Activated CD8-positive, alpha-beta memory T cell treated with anti-CD3 and anti-CD28 coated beads, Interleukin-2, amount 10 ng/mL, durations not matched to agents 7 days and 5 days (primary cell): ENCODE results near the gene PAWR. TPM values are rescaled to one million over a fixed set of nuclear protein-coding genes. Genes with fewer than 3 reads are reported as not detected.

Experiments used
- ATAC-seq: fragments of 150-1000 bp; cut with Tn5 transposase; one replicate; pipeline ENCODE4 v1.10.0; 2021; ENCODE audit warnings: moderate library complexity
- CTCF ChIA-PET: fragments of 350-600 bp; sonication (Branson Sonifier 250); formaldehyde crosslinking; loops from one replicate; lab custom pipeline; 2021; ENCODE audit warnings: antibody characterized with exemption; lab: Charles Lee
- DNase-seq: peaks from one replicate; pipeline ENCODE4 v3.0.0-alpha.2; 2020
- H3K27ac Mint-ChIP-seq: one replicate; pipeline ENCODE4 v1.8.0; 2021; ENCODE audit warnings: mild to moderate bottlenecking, mixed read lengths
- H3K27me3 Mint-ChIP-seq: one replicate; pipeline ENCODE4 v1.8.0; 2021; ENCODE audit warnings: mixed read lengths
- H3K36me3 Mint-ChIP-seq: one replicate; pipeline ENCODE4 v1.8.0; 2021; ENCODE audit warnings: mild to moderate bottlenecking, mixed read lengths
- H3K4me1 Mint-ChIP-seq: one replicate; pipeline ENCODE4 v1.8.0; 2021; ENCODE audit warnings: mixed read lengths
- H3K4me3 Mint-ChIP-seq: one replicate; pipeline ENCODE4 v1.8.0; 2021; ENCODE audit warnings: mild to moderate bottlenecking, moderate library complexity, mixed read lengths
- H3K9me3 Mint-ChIP-seq: one replicate; pipeline ENCODE4 v1.8.0; 2022; ENCODE audit warnings: low read depth, mixed read lengths
- total RNA-seq, 2 experiments: library from RNA; stranded (reverse); gene quantifications; one replicate each; pipeline ENCODE4 v1.2.3, GENCODE V29; 2021

The PAWR gene, protein sequence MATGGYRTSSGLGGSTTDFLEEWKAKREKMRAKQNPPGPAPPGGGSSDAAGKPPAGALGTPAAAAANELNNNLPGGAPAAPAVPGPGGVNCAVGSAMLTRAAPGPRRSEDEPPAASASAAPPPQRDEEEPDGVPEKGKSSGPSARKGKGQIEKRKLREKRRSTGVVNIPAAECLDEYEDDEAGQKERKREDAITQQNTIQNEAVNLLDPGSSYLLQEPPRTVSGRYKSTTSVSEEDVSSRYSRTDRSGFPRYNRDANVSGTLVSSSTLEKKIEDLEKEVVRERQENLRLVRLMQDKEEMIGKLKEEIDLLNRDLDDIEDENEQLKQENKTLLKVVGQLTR
- 1 to 10 TPM; 3.0 to 5.2 TPM for total RNA-seq

DNA sequence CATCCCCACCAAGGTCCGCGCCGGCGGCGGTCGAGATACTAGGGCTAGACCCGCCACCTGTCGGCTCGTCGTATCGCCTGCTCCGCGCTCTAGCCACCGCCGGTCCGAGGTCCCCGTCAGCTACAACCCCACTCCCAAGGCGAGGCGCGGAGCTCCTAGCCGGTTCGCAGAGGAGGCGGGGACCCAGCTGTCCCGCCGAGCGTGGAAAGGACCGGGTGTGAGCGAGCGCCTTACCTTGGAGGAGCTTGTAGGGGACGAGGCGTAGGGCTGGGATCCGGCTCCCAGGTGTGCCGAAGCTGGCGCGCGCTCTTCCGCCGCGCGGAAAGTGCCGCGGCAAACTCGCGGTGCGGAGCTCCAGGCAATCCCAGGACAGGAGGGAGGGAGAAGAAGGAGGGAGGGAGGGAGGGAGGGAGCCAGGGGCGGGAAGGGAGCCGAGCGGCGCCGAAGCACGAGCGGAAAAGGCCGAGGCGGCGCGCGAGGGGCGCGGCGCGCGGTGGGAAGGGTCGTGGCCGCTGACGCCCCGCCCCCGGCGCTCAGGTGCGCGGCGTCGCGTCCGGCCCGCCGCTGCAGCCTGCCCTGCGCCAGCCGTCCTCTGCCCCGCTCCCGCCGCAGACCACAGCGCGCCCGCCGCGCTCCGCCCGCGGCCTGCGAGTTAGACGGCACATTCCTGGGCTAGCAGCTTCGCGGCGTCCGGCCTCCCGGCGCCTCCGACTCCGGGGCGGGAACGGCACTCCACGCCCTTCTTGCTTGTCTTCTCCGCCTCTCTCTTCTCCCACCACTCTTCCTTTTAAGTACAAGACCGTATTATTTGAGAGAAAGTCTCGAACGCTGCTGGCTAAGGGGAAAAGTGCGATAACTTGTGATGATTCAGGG lies at the start of gene PAWR:
Gene PAWR (minus strand): TSS at position 327 of the 873 bp plus-strand sequence. CDS start 720 bp downstream, outside the sequence.
- no peaks in the 10 kb centered on the region for H3K9me3 Mint-ChIP-seq
- H3K4me3 Mint-ChIP-seq = peak within 1 kb of the TSS; percentile 65
- peaks cover 10% of the 10 kb centered on the region for H3K4me1 Mint-ChIP-seq
- DNase-seq = peak; percentile 44
- ATAC-seq = peak; percentile 57
- H3K36me3 Mint-ChIP-seq = peaks cover 2% of the 10 kb centered on the region
- CTCF ChIA-PET = interaction anchor here (0.5 kb wide), 1 partner anchor 47 kb away, joined by 3 read pairs; no protein-coding TSS in a partner anchor
- no peak within 1 kb of the TSS for H3K27ac Mint-ChIP-seq
- peaks cover 64% of the 10 kb centered on the region for H3K27me3 Mint-ChIP-seq

DNA sequence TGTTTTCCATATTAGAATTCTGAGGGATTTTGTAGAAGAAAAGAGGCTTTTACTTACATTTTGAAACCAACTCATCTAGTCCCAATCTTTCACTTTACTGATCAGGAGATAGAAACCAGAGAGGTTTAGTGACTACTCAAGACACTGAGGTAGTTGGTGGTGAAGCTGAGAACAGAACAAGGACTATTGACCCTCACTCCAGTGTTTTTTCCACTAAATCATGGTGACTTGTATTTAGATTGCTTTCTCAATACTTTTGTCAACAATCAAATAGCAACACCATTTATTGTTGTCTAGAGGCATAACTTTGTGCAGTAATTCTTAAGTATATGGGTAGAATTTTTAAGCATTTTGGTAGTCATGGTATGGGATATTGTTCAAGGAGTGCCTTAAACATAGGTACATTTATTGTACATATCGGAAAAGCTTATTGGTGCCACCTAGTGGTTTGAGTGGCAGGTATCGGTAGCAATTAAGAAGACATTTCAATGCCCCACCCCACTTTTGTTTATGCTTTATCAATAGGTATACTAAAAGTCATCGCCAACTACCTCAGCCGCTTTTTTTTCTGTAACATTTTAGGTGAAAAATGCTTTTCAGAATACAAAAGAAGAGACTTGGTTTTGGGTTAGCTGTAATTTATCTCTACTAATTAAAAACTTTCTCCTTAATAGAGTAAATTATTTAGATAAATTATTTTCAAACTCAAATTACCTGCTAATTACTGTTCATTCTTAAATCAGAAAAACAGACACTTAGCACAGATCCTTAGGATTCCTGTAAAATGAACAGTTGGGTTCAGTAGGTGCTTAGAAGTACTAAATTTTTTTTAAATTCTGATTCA lies 47.3 kb upstream of the PAWR start:
- H3K27ac Mint-ChIP-seq = no peak overlapping the region

DNA sequence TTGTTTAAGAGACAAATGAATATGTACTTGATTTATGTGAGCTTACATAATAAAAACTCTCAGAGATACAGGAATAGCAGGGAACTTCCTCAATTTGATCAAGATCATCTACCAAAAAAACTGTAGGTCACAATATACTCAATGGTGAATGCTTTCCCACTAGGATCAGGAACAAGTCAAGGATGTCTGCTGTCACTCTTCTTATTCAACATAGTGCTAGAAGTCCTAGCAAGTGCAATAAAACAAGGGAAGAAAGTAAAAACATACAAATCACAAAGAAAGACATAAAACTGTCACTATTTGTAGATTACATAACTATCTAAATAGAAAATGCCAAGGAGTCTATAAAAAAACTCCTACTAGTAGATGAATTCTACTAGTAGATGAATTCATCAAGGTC lies 41.9 kb upstream of the PAWR start:
- H3K4me1 Mint-ChIP-seq = no peaks in the 10 kb centered on the region
- CTCF ChIA-PET = no interaction called here
- no peak overlapping the region for H3K27ac Mint-ChIP-seq
- no peak overlapping the region for H3K4me3 Mint-ChIP-seq
- DNase-seq (no peak), ATAC-seq (no peak)
- peaks cover 20% of the 10 kb centered on the region for H3K27me3 Mint-ChIP-seq
- H3K9me3 Mint-ChIP-seq = no peaks in the 10 kb centered on the region
- no peaks in the 10 kb centered on the region for H3K36me3 Mint-ChIP-seq

More for the DNA sequence above, 47.3 kb upstream of the PAWR start:
- ATAC-seq (peak; percentile 61), DNase-seq (peak; percentile 43)
- CTCF ChIA-PET = interaction anchor here (0.7 to 1.3 kb wide), 3 partner anchors 10 to 189 kb away, joined by 3 read pairs; partner anchors contain the start of gene PAWR
- Mint-ChIP-seq H3K4me1 (no peaks in the 10 kb centered on the region), H3K36me3 (no peaks in the 10 kb centered on the region), H3K4me3 (no peak overlapping the region), H3K9me3 (no peaks in the 10 kb centered on the region), H3K27me3 (peaks cover 10% of the 10 kb centered on the region)

DNA sequence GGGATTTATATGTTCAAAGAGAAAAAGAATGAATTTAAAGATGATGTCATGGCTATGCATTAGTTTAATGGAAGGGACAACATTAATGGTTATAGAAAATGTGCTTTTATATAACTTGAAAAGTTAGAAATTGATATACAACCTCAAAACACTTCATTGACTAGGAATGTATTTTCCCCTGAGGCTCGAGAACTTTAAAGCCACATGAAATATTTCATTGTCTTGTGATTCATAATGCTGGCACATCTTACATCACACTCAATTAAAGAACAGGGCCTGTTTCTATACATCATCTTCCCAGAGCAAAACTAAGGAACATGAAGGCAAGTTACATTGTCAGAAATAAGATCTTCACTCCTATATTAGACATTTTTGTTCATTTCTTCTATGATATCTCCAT lies 35.2 kb upstream of the PAWR start:
- H3K27ac Mint-ChIP-seq = no peak overlapping the region
- no peaks in the 10 kb centered on the region for H3K36me3 Mint-ChIP-seq
- no peak for DNase-seq
- CTCF ChIA-PET = no interaction called here
- ATAC-seq = no peak
- peaks cover 2% of the 10 kb centered on the region for H3K9me3 Mint-ChIP-seq
- no peaks in the 10 kb centered on the region for H3K4me1 Mint-ChIP-seq
- H3K4me3 Mint-ChIP-seq = no peak overlapping the region
- peaks cover 18% of the 10 kb centered on the region for H3K27me3 Mint-ChIP-seq

DNA sequence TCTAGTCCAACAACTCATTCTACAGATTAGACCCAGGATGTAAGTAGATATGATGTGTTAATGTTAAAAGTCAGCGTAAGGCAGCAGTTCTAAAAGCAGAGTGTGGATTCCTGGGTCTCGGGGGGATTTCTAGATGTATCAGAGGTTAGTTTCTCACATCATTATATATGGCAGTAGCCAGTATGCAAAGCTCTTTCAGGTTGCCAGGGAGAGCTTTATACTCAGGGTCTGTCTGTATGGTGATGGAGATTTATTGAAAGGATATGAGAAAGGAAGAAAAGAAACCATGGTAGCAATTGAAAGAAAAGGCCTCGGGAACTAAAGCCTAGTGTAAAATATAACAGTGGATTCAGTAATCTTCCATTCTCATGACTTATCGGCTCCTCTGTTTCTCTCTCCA lies 26.2 kb upstream of the PAWR start:
- no peaks in the 10 kb centered on the region for H3K27me3 Mint-ChIP-seq
- CTCF ChIA-PET = no interaction called here
- DNase-seq = no peak
- no peak for ATAC-seq
- H3K36me3 Mint-ChIP-seq = no peaks in the 10 kb centered on the region
- H3K4me3 Mint-ChIP-seq = no peak overlapping the region
- H3K27ac Mint-ChIP-seq = no peak overlapping the region
- no peaks in the 10 kb centered on the region for H3K4me1 Mint-ChIP-seq
- no peaks in the 10 kb centered on the region for H3K9me3 Mint-ChIP-seq

DNA sequence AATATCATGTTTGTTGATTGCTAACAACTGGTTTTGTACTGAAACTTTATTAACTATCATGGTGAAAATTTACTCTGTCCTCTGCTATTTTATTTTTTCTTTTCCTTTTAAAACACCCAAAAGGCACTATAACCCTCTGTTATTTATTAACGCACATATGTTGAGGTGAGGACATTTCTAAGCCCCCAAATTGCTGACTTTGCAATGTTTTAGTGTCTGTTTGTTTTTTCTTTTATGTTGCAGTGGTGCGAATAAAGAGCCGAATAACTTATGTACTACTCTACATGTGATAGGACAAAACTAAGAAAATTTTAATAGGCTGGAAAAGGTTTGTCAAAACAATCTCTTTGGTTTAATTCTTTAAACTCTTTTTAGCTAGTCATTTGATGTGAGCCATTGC lies 24.5 kb upstream of the PAWR start:
- Mint-ChIP-seq H3K4me1 (no peaks in the 10 kb centered on the region), H3K4me3 (no peak overlapping the region), H3K27me3 (no peaks in the 10 kb centered on the region), H3K36me3 (no peaks in the 10 kb centered on the region), H3K9me3 (no peaks in the 10 kb centered on the region), H3K27ac (no peak overlapping the region)
- ATAC-seq = no peak
- no peak for DNase-seq
- CTCF ChIA-PET = no interaction called here

DNA sequence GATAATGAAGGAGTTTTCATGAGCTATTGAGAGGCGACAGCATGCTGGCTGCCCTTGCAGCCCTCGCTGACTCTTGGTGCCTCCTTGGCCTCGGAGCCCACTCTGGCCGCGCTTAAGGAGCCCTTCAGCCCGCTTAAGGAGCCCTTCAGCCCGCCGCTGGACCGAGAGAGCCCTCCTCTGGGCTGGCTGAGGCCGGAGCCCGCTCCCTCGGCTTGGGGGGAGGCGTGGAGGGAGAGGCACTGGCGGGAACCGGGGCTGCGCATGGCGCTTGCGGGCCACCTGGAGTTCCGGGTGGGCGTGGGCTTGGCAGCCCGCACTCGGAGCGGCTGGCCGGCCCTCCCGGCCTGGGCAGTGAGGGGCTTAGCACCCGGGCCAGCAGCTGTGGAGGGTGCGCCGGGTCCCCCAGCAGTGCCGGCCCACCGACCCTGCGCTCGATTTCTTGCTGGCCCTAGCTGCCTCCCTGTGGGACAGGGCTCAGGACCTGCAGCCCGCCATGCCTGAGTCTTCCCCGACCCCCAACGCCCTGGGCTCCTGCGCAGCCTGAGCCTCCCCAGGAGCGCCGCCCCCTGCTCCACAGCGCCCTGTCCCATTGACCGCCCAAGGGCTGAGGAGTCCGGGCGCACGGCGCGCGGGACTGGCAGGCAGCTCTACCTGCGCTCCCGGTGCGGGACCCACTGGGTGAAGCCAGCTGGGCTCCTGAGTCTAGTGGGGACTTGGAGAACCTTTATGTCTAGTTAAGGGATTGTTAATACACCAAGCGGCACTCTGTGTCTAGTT lies 20.1 kb upstream of the PAWR start:
- H3K27me3 Mint-ChIP-seq = peaks cover 7% of the 10 kb centered on the region
- no peak overlapping the region for H3K27ac Mint-ChIP-seq
- no peaks in the 10 kb centered on the region for H3K36me3 Mint-ChIP-seq
- DNase-seq (no peak), ATAC-seq (no peak)
- H3K9me3 Mint-ChIP-seq = no peaks in the 10 kb centered on the region
- no peaks in the 10 kb centered on the region for H3K4me1 Mint-ChIP-seq
- H3K4me3 Mint-ChIP-seq = no peak overlapping the region
- CTCF ChIA-PET = interaction anchor here (0.6 kb wide), 1 partner anchor 38 kb away, joined by 3 read pairs; no protein-coding TSS in a partner anchor

DNA sequence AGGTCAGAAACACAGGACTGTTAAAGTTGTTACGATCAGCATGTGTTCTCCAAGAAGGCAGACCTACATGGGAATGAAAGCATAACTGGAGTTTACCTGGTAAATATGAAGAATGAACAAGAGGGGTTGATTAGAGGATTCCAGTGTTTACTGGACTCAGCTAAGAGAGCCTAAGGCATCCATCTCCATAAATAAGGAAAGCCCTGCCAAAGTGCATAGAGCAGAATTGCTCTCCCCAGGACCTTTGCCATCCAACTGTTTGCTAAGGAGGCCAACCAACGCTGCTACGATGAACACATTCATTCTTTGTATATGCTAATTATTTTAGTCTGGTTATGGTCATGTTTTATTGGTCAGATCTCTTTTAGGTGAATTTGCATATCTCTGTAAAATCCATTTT lies 17.1 kb upstream of the PAWR start:
- CTCF ChIA-PET = no interaction called here
- H3K27me3 Mint-ChIP-seq = peaks cover 9% of the 10 kb centered on the region
- no peak for ATAC-seq

DNA sequence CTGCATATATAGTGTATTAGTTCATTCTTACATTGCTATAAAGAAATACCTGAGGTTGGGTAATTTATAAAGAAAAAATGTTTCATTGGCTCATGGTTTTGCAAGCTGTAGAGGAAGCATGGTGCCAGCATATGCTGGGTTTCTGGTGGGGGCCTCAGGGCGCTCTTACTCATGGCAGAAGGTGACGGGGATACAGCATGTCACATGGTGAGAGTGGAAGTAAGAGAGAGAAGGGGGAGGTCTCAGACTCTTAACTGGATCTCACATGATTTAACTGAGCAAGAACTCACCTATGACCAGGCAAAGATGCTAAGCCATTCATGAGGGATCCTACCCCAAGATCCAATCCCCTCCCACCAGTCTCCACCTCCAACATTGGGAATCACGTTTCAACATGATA lies 15.9 kb upstream of the PAWR start:
- no peak for DNase-seq
- Mint-ChIP-seq H3K4me3 (no peak overlapping the region), H3K4me1 (no peaks in the 10 kb centered on the region), H3K27me3 (peaks cover 9% of the 10 kb centered on the region), H3K9me3 (no peaks in the 10 kb centered on the region), H3K36me3 (no peaks in the 10 kb centered on the region), H3K27ac (no peak overlapping the region)
- ATAC-seq = no peak
- CTCF ChIA-PET = no interaction called here

More for the DNA sequence above, 17.1 kb upstream of the PAWR start:
- no peaks in the 10 kb centered on the region for H3K36me3 Mint-ChIP-seq
- no peak overlapping the region for H3K4me3 Mint-ChIP-seq
- no peak for DNase-seq
- H3K9me3 Mint-ChIP-seq = no peaks in the 10 kb centered on the region
- no peak overlapping the region for H3K27ac Mint-ChIP-seq
- H3K4me1 Mint-ChIP-seq = no peaks in the 10 kb centered on the region

DNA sequence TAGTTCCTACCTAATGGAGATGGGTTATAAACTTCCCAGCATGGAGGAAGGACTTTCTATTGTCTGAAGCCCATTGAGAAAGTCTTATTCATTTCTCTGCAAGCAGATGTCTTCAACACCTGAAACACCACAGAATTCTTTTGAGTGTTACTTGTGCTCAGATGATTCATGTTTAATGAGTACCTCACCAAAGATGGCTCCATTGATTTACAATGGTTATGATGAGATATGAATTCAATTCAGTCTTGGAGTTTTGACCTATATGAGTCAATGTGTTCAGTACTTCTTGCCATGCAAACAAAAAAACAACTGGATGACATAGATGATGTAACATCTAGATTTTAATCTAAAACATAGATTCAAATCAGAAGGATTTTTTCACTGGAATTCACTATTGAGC lies 15.4 kb upstream of the PAWR start:
- H3K36me3 Mint-ChIP-seq = no peaks in the 10 kb centered on the region
- no peak overlapping the region for H3K4me3 Mint-ChIP-seq
- H3K9me3 Mint-ChIP-seq = no peaks in the 10 kb centered on the region
- peaks cover 9% of the 10 kb centered on the region for H3K27me3 Mint-ChIP-seq
- H3K4me1 Mint-ChIP-seq = no peaks in the 10 kb centered on the region
- CTCF ChIA-PET = no interaction called here
- ATAC-seq = no peak
- no peak overlapping the region for H3K27ac Mint-ChIP-seq
- no peak for DNase-seq

DNA sequence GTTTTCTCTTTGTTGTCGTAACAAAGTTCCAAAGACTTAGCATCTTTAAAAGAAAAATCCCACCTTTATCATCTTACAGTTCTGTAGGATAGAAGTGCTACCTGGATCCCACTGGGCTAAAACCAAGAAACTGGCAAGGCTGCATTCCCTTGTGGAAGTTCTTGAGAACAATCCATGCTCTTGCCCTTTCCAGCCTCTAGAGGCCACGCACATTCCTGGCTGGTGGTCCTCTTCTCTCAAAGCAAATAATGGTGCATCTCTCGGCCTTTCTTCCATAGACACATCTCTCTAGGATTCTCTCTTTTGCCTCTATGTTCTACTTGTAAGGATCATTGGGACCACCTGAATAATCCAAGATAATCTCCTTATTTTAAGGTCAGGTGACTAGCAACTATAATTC lies 8.2 kb upstream of the PAWR start:
- no peak overlapping the region for H3K27ac Mint-ChIP-seq
- no peaks in the 10 kb centered on the region for H3K4me1 Mint-ChIP-seq
- ATAC-seq = no peak
- CTCF ChIA-PET = no interaction called here
- H3K27me3 Mint-ChIP-seq = peaks cover 15% of the 10 kb centered on the region
- no peaks in the 10 kb centered on the region for H3K36me3 Mint-ChIP-seq
- no peaks in the 10 kb centered on the region for H3K9me3 Mint-ChIP-seq
- H3K4me3 Mint-ChIP-seq = no peak overlapping the region
- DNase-seq = no peak

DNA sequence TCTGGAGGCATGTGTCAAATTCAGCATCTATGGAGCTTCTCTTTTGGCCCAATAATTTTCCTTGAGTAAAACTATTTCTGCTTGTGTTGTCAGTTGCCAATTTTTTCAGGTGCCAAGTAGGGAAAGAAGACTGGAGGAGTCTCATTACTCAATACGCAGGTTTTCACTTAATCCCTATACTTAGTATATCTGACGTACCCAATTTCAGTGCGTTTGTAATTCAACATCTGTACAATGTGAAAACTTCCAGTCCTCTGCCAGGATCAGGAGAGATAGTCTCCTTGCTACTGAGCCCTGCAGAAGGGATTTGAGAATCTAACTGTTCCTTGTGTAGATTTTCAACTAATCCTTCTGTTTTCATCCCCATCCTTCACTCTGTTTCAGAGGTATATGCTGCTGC lies 5.7 kb upstream of the PAWR start:
- Mint-ChIP-seq H3K36me3 (no peaks in the 10 kb centered on the region), H3K27ac (no peak overlapping the region), H3K9me3 (no peaks in the 10 kb centered on the region), H3K27me3 (peaks cover 35% of the 10 kb centered on the region), H3K4me3 (no peak overlapping the region), H3K4me1 (peaks cover under 1% of the 10 kb centered on the region)
- CTCF ChIA-PET = no interaction called here
- ATAC-seq (no peak), DNase-seq (no peak)
